ENCODE results near the gene CD300LD. TPM values are rescaled to one million over a fixed set of nuclear protein-coding genes. Genes with fewer than 3 reads are reported as not detected.

CD300LD gene
- total RNA-seq, 1 experiment from 2014 or later, result not detected

GRCh38 chr17:74547264-74547663 lies 44.8 kb downstream of the CD300LD start:
- Histone ChIP-seq H3K27me3 (ENCODE audit: insufficient read depth, low read depth) (peaks cover 100% of the 10 kb centered on the region), H2AFZ (no peak overlapping the region), H3K4me3 (no peak overlapping the region), H3K9me3 (ENCODE audit: insufficient read depth, low read depth) (no peaks in the 10 kb centered on the region), H3K36me3 (ENCODE audit: low read depth) (no peaks in the 10 kb centered on the region), H3F3A (ENCODE audit: insufficient read depth, low read depth) (no peaks in the 10 kb centered on the region), H3K4me2 (no peak overlapping the region), H4K20me1 (ENCODE audit: insufficient read depth) (no peaks in the 10 kb centered on the region), H3K79me2 (ENCODE audit: low read depth) (no peaks in the 10 kb centered on the region), H3K4me1 (replicated peaks; ENCODE audit: insufficient read depth) (no peaks in the 10 kb centered on the region), H3K27ac (no peak overlapping the region), H3K9me2 (ENCODE audit: insufficient read depth) (no peaks in the 10 kb centered on the region)
- no TSS peak for BruUV-seq (replicated peaks)
- ChIA-PET POLR2A (ENCODE audit: unreplicated experiment) (no interaction called here), CTCF (no interaction called here)
- DNase-seq, result no peak
- intact Hi-C loops (cut with micrococcal nuclease; ENCODE audit: unreplicated experiment), result no loop called here
- TF ChIP-seq EZH2 (IDR thresholded peaks at IDR 0.05; ENCODE audit: low read depth) (no peak), CTCF (conservative IDR thresholded peaks at IDR 0.05) (no peak)

- Histone ChIP-seq H3K36me3 (ENCODE audit: low read depth) (no peaks in the 10 kb centered on the region), H3K4me1 (replicated peaks; ENCODE audit: insufficient read depth) (no peaks in the 10 kb centered on the region), H3K4me3 (no peak overlapping the region), H3F3A (ENCODE audit: insufficient read depth, low read depth) (no peaks in the 10 kb centered on the region), H3K79me2 (ENCODE audit: low read depth) (no peaks in the 10 kb centered on the region), H3K27me3 (ENCODE audit: insufficient read depth, low read depth) (peaks cover 100% of the 10 kb centered on the region), H2AFZ (no peak overlapping the region), H3K4me2 (no peak overlapping the region), H4K20me1 (ENCODE audit: insufficient read depth) (no peaks in the 10 kb centered on the region), H3K9me2 (ENCODE audit: insufficient read depth) (no peaks in the 10 kb centered on the region), H3K9me3 (ENCODE audit: insufficient read depth, low read depth) (no peaks in the 10 kb centered on the region), H3K27ac (no peak overlapping the region)
- ChIA-PET POLR2A (ENCODE audit: unreplicated experiment) (no interaction called here), CTCF (no interaction called here)
- DNase-seq, result no peak
- no peak for TF ChIP-seq CTCF (conservative IDR thresholded peaks at IDR 0.05)
- intact Hi-C loops (cut with micrococcal nuclease; ENCODE audit: unreplicated experiment), result no loop called here
- no TSS peak for BruUV-seq (replicated peaks)
These were observed 45.5 kb downstream of the CD300LD start for GRCh38 chr17:74546586-74546985.

GRCh38 chr17:74545843-74546230 lies 46.2 kb downstream of the CD300LD start, which contains the start of gene CD300C:
Gene CD300C, minus strand, starts transcription at chr17:74546115. Its CDS starts 333 bp downstream, at chr17:74545782.
- no peak for DNase-seq
- ChIA-PET POLR2A (ENCODE audit: unreplicated experiment) (no interaction called here), CTCF (no interaction called here)
- Histone ChIP-seq H3K4me2 (no peak within 1 kb of the TSS), H3K27ac (no peak within 1 kb of the TSS), H3K27me3 (ENCODE audit: insufficient read depth, low read depth) (peaks cover 100% of the 10 kb centered on the region), H4K20me1 (ENCODE audit: insufficient read depth) (no peaks in the 10 kb centered on the region), H3K9me2 (ENCODE audit: insufficient read depth) (no peaks in the 10 kb centered on the region), H3K36me3 (ENCODE audit: low read depth) (no peaks in the 10 kb centered on the region), H2AFZ (no peak within 1 kb of the TSS), H3F3A (ENCODE audit: insufficient read depth, low read depth) (no peaks in the 10 kb centered on the region), H3K4me1 (replicated peaks; ENCODE audit: insufficient read depth) (no peaks in the 10 kb centered on the region), H3K79me2 (ENCODE audit: low read depth) (no peaks in the 10 kb centered on the region), H3K9me3 (ENCODE audit: insufficient read depth, low read depth) (no peaks in the 10 kb centered on the region), H3K4me3 (no peak within 1 kb of the TSS)
- BruUV-seq (replicated peaks), result no TSS peak
- intact Hi-C loops (cut with micrococcal nuclease; ENCODE audit: unreplicated experiment), result no loop called here
- TF ChIP-seq EZH2 (IDR thresholded peaks at IDR 0.05; ENCODE audit: low read depth) (no peak), CTCF (conservative IDR thresholded peaks at IDR 0.05) (no peak)
